HEK293T (cell line): ENCODE data around the gene TOMM70.

Experiments used
- CTCF ChIA-PET: fragments of 350-600 bp; formaldehyde crosslinking; extraction: SDS; loops from one replicate; lab custom pipeline; 2021; ENCODE audit warnings: antibody characterized with exemption, inconsistent platforms; lab: Yijun Ruan, JAX
- POLR2A ChIA-PET: fragments of 350-600 bp; formaldehyde crosslinking; extraction: SDS; loops from one replicate; lab custom pipeline; 2020; ENCODE audit warnings: antibody characterized with exemption, inconsistent platforms; lab: Yijun Ruan, JAX
- DNase-seq: peaks from one replicate; pipeline ENCODE4 v3.0.0; 2012; ENCODE audit warnings: mixed read lengths; ENCODE audit errors: extremely low spot score
- ARNT ChIP-seq: fragments of 450-650 bp; IDR thresholded peaks from 2 replicates; pipeline ENCODE4 v1.6.1; 2017; ENCODE audit warnings: mild to moderate bottlenecking
- BHLHE40 ChIP-seq: fragments of 450-650 bp; IDR thresholded peaks from 2 replicates; pipeline ENCODE4 v1.6.1; 2016; ENCODE audit warnings: mild to moderate bottlenecking, moderate library complexity, borderline replicate concordance
- CTBP1 ChIP-seq: fragments of 450-650 bp; IDR thresholded peaks from 2 replicates; pipeline ENCODE4 v1.6.1; 2016; ENCODE audit warnings: borderline replicate concordance
- ELF4 ChIP-seq: fragments of 450-650 bp; IDR thresholded peaks from 2 replicates; pipeline ENCODE4 v1.6.1; 2017; ENCODE audit warnings: antibody characterized with exemption
- FOXA1 ChIP-seq: fragments of 450-650 bp; IDR thresholded peaks from 2 replicates; pipeline ENCODE4 v1.6.1; 2016; ENCODE audit warnings: mild to moderate bottlenecking
- FOXK2 ChIP-seq: fragments of 450-650 bp; IDR thresholded peaks from 2 replicates; pipeline ENCODE4 v1.6.1; 2016; ENCODE audit warnings: mild to moderate bottlenecking
- FOXM1 ChIP-seq: fragments of 450-650 bp; IDR thresholded peaks from 2 replicates; pipeline ENCODE4 v1.6.1; 2017; ENCODE audit warnings: mild to moderate bottlenecking, borderline replicate concordance
- HDGF ChIP-seq: fragments of 450-650 bp; IDR thresholded peaks from 2 replicates; pipeline ENCODE4 v1.6.1; 2017; ENCODE audit warnings: antibody characterized with exemption, borderline replicate concordance
- L3MBTL2 ChIP-seq: fragments of 450-650 bp; conservative IDR thresholded peaks from 2 replicates; pipeline ENCODE4 v1.6.1; 2016; ENCODE audit warnings: mild to moderate bottlenecking
- LEF1 ChIP-seq: fragments of 450-650 bp; IDR thresholded peaks from 2 replicates; pipeline ENCODE4 v1.6.1; 2017; ENCODE audit warnings: mild to moderate bottlenecking, borderline replicate concordance
- NFRKB ChIP-seq: fragments of 450-650 bp; IDR thresholded peaks from 2 replicates; pipeline ENCODE4 v1.6.1; 2016; ENCODE audit warnings: mild to moderate bottlenecking, moderate library complexity
- PKNOX1 ChIP-seq: fragments of 450-650 bp; IDR thresholded peaks from 2 replicates; pipeline ENCODE4 v1.6.1; 2016
- SP1 ChIP-seq: fragments of 450-650 bp; IDR thresholded peaks from 2 replicates; pipeline ENCODE4 v1.6.1; 2017
- SUZ12 ChIP-seq: fragments of 450-650 bp; IDR thresholded peaks from 2 replicates; pipeline ENCODE4 v1.6.1; 2016; ENCODE audit warnings: mild to moderate bottlenecking
- TARDBP ChIP-seq: fragments of 450-650 bp; IDR thresholded peaks from 2 replicates; pipeline ENCODE4 v1.6.1; 2016
- ZNF384 ChIP-seq: fragments of 450-650 bp; IDR thresholded peaks from 2 replicates; pipeline ENCODE4 v1.6.1; 2016

The TOMM70 gene

GRCh38 chr3:100426067-100426682, 25.3 kb upstream of the TOMM70 start:
- peak; percentile 40 for DNase-seq
- TF ChIP-seq LEF1 (no peak), BHLHE40 (no peak), ZNF384 (no peak), TARDBP (no peak), FOXM1 (no peak), PKNOX1 (no peak), ARNT (no peak), NFRKB (no peak), HDGF (no peak), ELF4 (no peak), SUZ12 (no peak), FOXA1 (no peak), L3MBTL2 (no peak), FOXK2 (no peak), CTBP1 (no peak), SP1 (no peak)
- CTCF ChIA-PET: interaction anchor here (1.1 kb wide), 1 partner anchor 14 kb away, joined by 3 read pairs; no protein-coding TSS in a partner anchor
- POLR2A ChIA-PET: interaction anchor here (0.9 to 2.0 kb wide), 2 partner anchors 25 to 67 kb away, joined by 3 to 12 read pairs; partner anchors contain the start of genes LNP1, TMEM45A and TOMM70

GRCh38 chr3:100425316-100425715, 24.4 kb upstream of the TOMM70 start:
- ChIA-PET CTCF (interaction anchor here (0.5 to 1.1 kb wide), 2 partner anchors 15 to 23 kb away, joined by 3 read pairs; no protein-coding TSS in a partner anchor), POLR2A (interaction anchor here (2.0 kb wide), 1 partner anchor 24 kb away, joined by 12 read pairs; the partner anchor contains the start of genes LNP1 and TOMM70)
- DNase-seq: no peak
- no peak for TF ChIP-seq FOXA1
- TF ChIP-seq HDGF: no peak
- TF ChIP-seq FOXM1: no peak

- CTCF ChIA-PET: no interaction called here
Measured at GRCh38 chr3:100424261-100424660, 23.4 kb upstream of the TOMM70 start.

GRCh38 chr3:100423611-100424010, 22.7 kb upstream of the TOMM70 start:
- ChIA-PET POLR2A (interaction anchor here (1.7 kb wide), 1 partner anchor 22 kb away, joined by 4 read pairs; the partner anchor contains the start of genes LNP1 and TOMM70), CTCF (no interaction called here)
- TF ChIP-seq PKNOX1: no peak
- no peak for TF ChIP-seq SUZ12
- no peak for TF ChIP-seq BHLHE40
- TF ChIP-seq CTBP1: no peak
- no peak for TF ChIP-seq FOXK2
- TF ChIP-seq ZNF384: no peak
- no peak for TF ChIP-seq L3MBTL2
- TF ChIP-seq ELF4: no peak
- TF ChIP-seq NFRKB: no peak
- TF ChIP-seq ARNT: no peak
- no peak for TF ChIP-seq SP1
- TF ChIP-seq FOXA1: no peak
- TF ChIP-seq FOXM1: no peak
- TF ChIP-seq HDGF: no peak
- TF ChIP-seq LEF1: no peak
- TF ChIP-seq TARDBP: no peak
- DNase-seq: no peak

More at GRCh38 chr3:100424261-100424660, 23.4 kb upstream of the TOMM70 start:
- POLR2A ChIA-PET: interaction anchor here (1.7 kb wide), 1 partner anchor 23 kb away, joined by 4 read pairs; the partner anchor contains the start of genes LNP1 and TOMM70
- TF ChIP-seq FOXA1: no peak
- TF ChIP-seq TARDBP: no peak
- no peak for TF ChIP-seq HDGF
- no peak for TF ChIP-seq L3MBTL2
- TF ChIP-seq FOXK2: no peak
- no peak for TF ChIP-seq SUZ12
- no peak for TF ChIP-seq ZNF384
- TF ChIP-seq FOXM1: no peak
- no peak for TF ChIP-seq ARNT
- no peak for TF ChIP-seq ELF4
- TF ChIP-seq BHLHE40: no peak
- no peak for TF ChIP-seq PKNOX1
- TF ChIP-seq SP1: no peak
- no peak for TF ChIP-seq CTBP1
- no peak for TF ChIP-seq LEF1
- DNase-seq: no peak

- POLR2A ChIA-PET: no interaction called here
- CTCF ChIA-PET: interaction anchor here (0.6 kb wide), 1 partner anchor 25 kb away, joined by 4 read pairs; no protein-coding TSS in a partner anchor
- no peak for TF ChIP-seq CTBP1
- TF ChIP-seq LEF1: no peak
- no peak for TF ChIP-seq FOXM1
- no peak for TF ChIP-seq TARDBP
- TF ChIP-seq FOXA1: no peak
- TF ChIP-seq ARNT: no peak
- TF ChIP-seq BHLHE40: no peak
- TF ChIP-seq ELF4: no peak
- TF ChIP-seq NFRKB: no peak
- TF ChIP-seq PKNOX1: no peak
- no peak for TF ChIP-seq SP1
- no peak for DNase-seq
Measured at GRCh38 chr3:100420885-100421284, 20.0 kb upstream of the TOMM70 start.
